LNCAP (cell line): ENCODE results near the gene DDX51.

Experiments used
- TF ChIP-seq, protein P1 (sequence below): fragments of 450-650 bp; IDR thresholded peaks from 2 replicates; pipeline ENCODE4 v1.5.1; 2017; ENCODE audit warnings: mild to moderate bottlenecking

The DDX51 gene

DNA sequence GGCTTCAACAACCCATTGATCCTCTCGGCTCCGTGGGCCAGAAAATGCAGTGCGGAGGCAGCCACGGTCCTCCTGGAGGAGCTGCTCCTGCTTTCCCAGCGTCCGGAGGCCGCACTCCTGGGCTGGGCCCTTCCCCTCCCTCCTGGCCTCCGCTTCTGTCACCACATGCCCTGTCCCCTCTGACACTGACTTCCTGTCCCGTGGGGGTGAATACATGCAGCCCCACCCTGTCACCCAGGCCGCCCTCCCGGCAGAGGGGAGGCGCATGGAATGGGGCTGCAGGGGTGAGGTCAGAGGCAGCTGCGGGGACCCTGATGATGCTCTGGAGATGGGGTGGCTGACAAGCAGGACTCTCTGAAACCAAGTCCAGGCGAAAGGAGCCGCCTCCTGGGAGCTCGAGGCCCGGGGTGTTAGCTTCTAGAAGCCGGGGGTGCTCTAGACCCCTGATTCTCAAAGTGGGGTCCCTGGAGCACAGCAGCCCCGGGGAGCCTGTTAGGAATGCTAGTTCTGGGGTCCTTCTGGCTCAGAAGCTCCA lies 32.3 kb upstream of the DDX51 start:
- TF ChIP-seq, protein P1, sequence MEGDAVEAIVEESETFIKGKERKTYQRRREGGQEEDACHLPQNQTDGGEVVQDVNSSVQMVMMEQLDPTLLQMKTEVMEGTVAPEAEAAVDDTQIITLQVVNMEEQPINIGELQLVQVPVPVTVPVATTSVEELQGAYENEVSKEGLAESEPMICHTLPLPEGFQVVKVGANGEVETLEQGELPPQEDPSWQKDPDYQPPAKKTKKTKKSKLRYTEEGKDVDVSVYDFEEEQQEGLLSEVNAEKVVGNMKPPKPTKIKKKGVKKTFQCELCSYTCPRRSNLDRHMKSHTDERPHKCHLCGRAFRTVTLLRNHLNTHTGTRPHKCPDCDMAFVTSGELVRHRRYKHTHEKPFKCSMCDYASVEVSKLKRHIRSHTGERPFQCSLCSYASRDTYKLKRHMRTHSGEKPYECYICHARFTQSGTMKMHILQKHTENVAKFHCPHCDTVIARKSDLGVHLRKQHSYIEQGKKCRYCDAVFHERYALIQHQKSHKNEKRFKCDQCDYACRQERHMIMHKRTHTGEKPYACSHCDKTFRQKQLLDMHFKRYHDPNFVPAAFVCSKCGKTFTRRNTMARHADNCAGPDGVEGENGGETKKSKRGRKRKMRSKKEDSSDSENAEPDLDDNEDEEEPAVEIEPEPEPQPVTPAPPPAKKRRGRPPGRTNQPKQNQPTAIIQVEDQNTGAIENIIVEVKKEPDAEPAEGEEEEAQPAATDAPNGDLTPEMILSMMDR: no peak

DNA sequence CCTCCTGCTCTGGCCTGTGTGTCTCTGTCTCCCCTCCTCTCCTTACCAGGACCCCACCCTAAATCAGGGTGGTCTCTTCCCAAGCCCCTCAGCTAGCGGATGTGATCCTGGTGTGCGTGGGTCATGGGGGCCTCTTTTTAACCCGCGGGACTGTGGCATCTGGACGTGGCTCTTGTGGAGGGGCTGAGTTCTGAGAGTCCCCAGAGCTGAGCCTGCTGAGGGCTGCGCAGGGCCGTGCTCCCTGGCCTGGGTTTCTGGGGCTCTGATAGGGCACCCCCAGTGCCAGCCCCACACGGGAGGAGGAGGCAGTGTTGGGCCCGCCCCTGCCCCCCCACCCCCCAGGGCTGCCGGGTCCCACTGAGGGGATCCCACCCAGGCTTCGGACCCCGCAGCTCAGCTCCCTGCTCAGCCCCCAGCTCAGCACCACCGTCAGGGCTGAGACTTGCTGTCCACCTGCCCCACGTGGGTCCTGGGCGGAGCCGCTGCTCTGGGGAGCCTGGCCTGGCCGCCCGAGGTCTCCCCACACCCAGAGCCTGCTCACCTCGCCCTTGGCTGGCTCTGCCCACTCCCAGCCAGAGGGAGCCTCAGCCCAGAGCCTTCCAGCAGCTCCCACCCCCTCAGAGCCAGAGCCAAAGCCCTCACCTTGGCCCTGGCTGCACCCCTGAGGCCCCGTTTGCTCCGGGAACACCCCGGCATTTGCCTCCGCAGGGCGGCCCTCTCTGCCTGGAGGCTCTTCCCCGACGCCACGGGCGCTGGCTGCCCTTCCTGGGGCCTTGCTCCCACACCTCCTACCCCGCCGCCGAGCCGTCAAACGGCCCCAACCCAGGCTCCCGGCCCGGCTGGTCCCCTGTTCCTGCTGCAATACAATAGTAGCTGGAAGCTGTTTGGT lies 31.6 kb upstream of the DDX51 start:
- TF ChIP-seq, protein P1: no peak

DNA sequence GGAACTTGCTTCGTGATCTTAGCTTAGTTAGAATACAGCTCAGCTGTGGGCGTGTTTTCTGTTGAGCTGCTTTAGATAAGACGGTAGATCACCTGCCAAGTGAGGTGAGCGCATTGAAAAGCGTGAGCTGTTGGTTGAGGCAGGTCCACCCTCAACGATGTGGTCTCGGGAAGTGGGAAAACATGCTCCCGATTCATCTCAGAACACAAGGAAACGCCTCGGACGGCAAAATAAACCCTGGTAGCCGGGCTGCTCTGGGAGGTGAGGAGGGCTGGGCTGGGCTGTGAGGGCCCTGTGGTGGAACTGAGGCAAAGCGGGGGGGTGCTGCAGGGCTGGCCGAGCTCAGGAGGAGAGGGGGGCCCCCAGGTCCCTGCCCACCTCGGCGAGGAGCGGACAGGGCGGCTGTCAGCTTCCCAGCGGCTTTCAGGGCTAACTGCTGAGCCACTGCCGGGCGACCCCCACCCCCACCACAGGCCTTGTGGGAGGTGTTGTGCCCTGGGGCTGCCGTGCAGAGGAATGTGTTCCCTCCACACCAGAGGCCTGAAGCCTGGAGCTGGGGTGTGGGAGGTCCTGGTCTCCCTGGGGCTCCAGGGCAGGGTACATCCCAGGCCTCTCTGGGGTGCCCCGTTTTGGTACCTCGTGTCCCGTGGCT lies 30.8 kb upstream of the DDX51 start:
- TF ChIP-seq, protein P1: no peak

DNA sequence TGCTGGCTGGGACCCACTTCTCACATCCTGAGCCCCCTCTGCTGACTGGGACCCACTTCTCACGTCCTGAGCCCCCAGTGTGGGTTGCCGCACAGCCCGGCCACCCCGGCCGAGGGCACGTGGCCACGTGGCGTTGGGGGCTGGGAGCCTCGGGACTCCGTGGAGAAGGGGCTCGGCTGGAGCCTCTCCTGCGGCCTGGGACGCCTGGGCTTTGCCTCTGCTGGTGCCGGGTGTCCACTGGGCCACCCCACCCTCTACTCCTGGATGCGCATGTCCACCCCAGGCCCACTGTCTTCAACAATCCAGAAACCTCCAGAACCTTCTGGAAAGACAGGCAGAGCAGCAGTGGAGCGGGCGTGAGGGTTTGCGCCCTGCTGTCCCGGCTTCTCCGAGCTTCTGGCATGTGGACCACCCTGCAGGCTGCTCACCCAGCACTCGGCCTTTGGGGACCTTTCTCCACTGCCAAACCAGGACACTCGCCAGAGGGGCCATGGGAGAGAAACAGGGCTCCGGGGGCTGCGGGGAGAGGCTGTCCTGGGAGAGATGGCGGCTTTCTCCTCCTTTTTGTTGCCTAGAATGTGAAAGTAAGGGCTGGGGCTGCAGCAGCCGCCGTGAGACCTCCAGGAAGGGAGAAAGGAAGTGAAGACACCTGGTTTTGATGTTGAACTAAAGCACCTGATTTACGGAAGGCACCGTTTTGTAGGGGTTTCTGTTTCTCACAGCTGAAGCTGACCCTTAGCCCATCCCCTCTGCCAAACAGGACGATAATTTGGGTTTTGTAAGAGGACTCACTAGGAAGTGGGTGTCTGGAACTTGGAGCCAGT lies 30.1 kb upstream of the DDX51 start:
- TF ChIP-seq, protein P1: no peak

DNA sequence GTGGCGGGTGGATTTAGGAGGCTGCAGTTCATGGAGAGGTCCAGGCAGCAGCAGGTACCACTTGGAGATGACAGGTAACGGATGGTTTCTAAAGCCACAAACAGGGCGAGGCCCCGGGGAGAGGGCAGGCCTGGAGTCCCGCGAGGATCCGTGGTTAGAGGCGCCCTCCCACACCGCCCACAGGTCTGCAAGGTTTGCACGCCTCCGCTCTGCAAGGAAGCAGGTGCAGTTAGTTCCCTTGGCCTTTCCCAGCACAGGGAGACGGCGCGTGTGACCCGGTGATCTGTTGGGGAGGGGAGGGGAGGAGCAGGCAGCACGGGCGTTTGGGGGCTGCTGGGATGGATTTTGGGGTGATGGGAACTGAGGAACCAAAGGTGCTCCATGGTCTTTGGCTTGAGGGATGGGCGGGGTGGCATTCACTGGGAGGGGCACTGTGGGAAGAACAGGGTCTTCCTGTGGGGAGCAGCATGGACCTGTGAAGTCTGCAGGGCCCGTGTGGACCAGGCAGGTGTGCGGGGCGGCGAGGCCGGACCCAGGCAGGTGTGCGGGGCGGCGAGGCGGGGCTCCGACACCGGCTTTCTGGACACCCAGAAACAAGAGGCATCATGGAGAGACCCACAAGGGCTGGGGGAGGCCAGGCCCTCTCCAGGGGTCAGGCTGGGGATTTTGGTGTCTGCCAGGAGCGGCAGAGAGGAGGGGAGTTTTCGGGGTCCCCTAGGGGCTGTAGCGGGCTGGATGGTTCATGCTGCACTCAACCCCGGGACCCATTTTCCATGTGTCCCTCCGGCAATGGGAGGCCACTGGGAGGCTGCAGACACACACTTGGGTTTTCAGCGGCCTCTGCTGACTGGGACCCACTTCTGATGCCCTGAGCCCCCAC lies 29.3 kb upstream of the DDX51 start:
- TF ChIP-seq, protein P1: no peak

DNA sequence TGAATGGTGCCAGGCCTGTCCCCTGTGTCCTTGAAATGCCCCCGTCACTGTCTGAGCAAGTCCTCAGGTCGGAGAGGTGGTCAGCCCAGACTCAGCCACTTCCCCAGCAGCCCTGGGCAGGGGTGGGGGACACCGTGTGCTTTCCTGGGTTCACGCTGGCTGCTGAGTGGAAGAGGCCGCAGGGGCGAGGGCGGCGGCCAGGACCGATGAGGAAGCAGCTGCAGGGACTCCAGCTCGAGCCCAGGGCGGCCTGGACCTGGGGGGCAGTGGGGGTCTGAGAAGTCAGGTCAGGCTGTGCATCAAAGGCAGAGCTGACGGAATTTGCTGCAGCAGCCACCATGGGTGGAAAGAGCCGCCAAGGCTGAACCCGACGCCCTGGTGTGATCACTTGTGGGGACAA lies 28.5 kb upstream of the DDX51 start:
- TF ChIP-seq, protein P1: no peak
